Activated T-cell treated with anti-CD3 and anti-CD28 coated beads, Interleukin-2, amount 50 U/mL, for 24 hours (primary cell): ENCODE data around the gene MTFMT.

ENCODE experiments used
- DNase-seq: peaks from one replicate; pipeline ENCODE4 v3.0.0-alpha.2; 2020
- H3K27ac Mint-ChIP-seq: 2 replicates; pipeline ENCODE4 v1.8.0; 2020; ENCODE audit warnings: mild to moderate bottlenecking, mixed read lengths
- H3K27me3 Mint-ChIP-seq: 2 replicates; pipeline ENCODE4 v1.8.0; 2020; ENCODE audit warnings: mixed read lengths
- H3K36me3 Mint-ChIP-seq: 2 replicates; pipeline ENCODE4 v1.8.0; 2020; ENCODE audit warnings: low read depth, mixed read lengths
- H3K4me1 Mint-ChIP-seq: 2 replicates; pipeline ENCODE4 v1.8.0; 2020; ENCODE audit warnings: low read depth, mixed read lengths
- H3K4me3 Mint-ChIP-seq: 2 replicates; pipeline ENCODE4 v1.8.0; 2020; ENCODE audit warnings: mild to moderate bottlenecking, moderate library complexity, mixed read lengths
- H3K9me3 Mint-ChIP-seq: 2 replicates; pipeline ENCODE4 v1.8.0; 2020; ENCODE audit warnings: mixed read lengths

The MTFMT gene

DNA sequence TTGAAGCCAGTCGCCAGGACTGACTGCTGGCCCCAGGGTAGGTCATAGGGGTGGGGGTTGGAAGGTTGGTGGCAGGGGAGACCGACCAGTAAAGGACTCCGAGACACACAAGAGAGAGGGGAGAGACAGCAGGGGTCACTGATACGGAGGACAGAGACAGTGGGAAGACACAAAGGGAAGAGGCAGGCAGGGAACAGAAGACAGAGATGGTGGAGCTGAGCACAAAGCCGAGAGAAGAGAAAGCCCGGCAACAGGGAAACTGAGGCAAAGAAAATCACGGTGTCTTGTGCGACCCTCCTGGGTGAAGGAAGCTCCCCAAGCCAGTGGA is 37.8 kb upstream of the MTFMT start:
- DNase-seq, result no peak
- Mint-ChIP-seq H3K27ac (no peak overlapping the region), H3K36me3 (no peaks in the 10 kb centered on the region), H3K27me3 (peaks cover 48% of the 10 kb centered on the region), H3K9me3 (no peaks in the 10 kb centered on the region), H3K4me3 (no peak overlapping the region), H3K4me1 (peaks cover 6% of the 10 kb centered on the region)

GRCh38 chr15:65066635-65067316 is 37.3 kb upstream of the MTFMT start:
- no peak for DNase-seq
- peaks cover 6% of the 10 kb centered on the region for H3K4me1 Mint-ChIP-seq
- H3K4me3 Mint-ChIP-seq, result no peak overlapping the region
- H3K9me3 Mint-ChIP-seq, result no peaks in the 10 kb centered on the region
- H3K27ac Mint-ChIP-seq, result no peak overlapping the region
- no peaks in the 10 kb centered on the region for H3K36me3 Mint-ChIP-seq
- H3K27me3 Mint-ChIP-seq, result peaks cover 48% of the 10 kb centered on the region

- Mint-ChIP-seq H3K27me3 (peaks cover 48% of the 10 kb centered on the region), H3K4me3 (no peak overlapping the region), H3K27ac (no peak overlapping the region), H3K4me1 (peaks cover 6% of the 10 kb centered on the region), H3K36me3 (no peaks in the 10 kb centered on the region), H3K9me3 (no peaks in the 10 kb centered on the region)
- no peak for DNase-seq
Observed at GRCh38 chr15:65066001-65066634, 36.7 kb upstream of the MTFMT start.

DNA sequence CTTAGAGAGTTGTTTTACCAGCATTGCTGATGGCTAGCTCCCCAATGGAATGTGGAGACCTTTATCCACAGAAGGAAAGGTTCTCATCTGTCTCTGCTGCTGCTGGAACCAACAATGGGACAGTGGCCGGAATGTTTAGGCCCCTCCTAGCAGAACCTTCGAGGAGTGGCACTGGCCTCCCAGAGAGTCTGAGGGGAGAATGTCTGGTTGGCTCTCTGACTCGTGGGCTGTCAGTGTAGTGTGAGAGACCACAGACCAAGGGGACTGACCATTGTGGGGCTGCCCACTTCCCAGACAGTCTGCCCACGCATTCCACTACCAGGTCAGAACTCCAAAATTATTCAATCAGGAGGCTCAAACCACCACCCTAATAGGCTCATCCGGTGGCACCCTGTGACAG is 33.3 kb upstream of the MTFMT start:
- peaks cover 4% of the 10 kb centered on the region for H3K4me1 Mint-ChIP-seq
- no peak for DNase-seq
- H3K36me3 Mint-ChIP-seq, result no peaks in the 10 kb centered on the region
- H3K9me3 Mint-ChIP-seq, result no peaks in the 10 kb centered on the region
- peaks cover 27% of the 10 kb centered on the region for H3K27me3 Mint-ChIP-seq
- no peak overlapping the region for H3K4me3 Mint-ChIP-seq
- no peak overlapping the region for H3K27ac Mint-ChIP-seq

GRCh38 chr15:65062061-65062460 is 32.6 kb upstream of the MTFMT start:
- H3K27me3 Mint-ChIP-seq, result peaks cover 22% of the 10 kb centered on the region
- H3K4me3 Mint-ChIP-seq, result no peak overlapping the region
- H3K36me3 Mint-ChIP-seq, result no peaks in the 10 kb centered on the region
- no peaks in the 10 kb centered on the region for H3K9me3 Mint-ChIP-seq
- H3K4me1 Mint-ChIP-seq, result no peaks in the 10 kb centered on the region
- no peak for DNase-seq
- no peak overlapping the region for H3K27ac Mint-ChIP-seq

- Mint-ChIP-seq H3K4me3 (no peak overlapping the region), H3K4me1 (no peaks in the 10 kb centered on the region), H3K9me3 (no peaks in the 10 kb centered on the region), H3K36me3 (no peaks in the 10 kb centered on the region), H3K27ac (no peak overlapping the region), H3K27me3 (peaks cover 10% of the 10 kb centered on the region)
- no peak for DNase-seq
Observed at GRCh38 chr15:65060641-65061397, 31.4 kb upstream of the MTFMT start.

GRCh38 chr15:65059931-65060596 is 30.6 kb upstream of the MTFMT start:
- Mint-ChIP-seq H3K27ac (no peak overlapping the region), H3K27me3 (peaks cover 3% of the 10 kb centered on the region), H3K9me3 (no peaks in the 10 kb centered on the region), H3K36me3 (no peaks in the 10 kb centered on the region), H3K4me3 (no peak overlapping the region), H3K4me1 (no peaks in the 10 kb centered on the region)
- DNase-seq, result no peak

GRCh38 chr15:65059369-65059750 is 29.9 kb upstream of the MTFMT start:
- no peak for DNase-seq
- Mint-ChIP-seq H3K27ac (no peak overlapping the region), H3K27me3 (no peaks in the 10 kb centered on the region), H3K36me3 (no peaks in the 10 kb centered on the region), H3K9me3 (no peaks in the 10 kb centered on the region), H3K4me1 (no peaks in the 10 kb centered on the region), H3K4me3 (no peak overlapping the region)

- Mint-ChIP-seq H3K4me3 (no peak overlapping the region), H3K27me3 (no peaks in the 10 kb centered on the region), H3K4me1 (no peaks in the 10 kb centered on the region), H3K27ac (no peak overlapping the region), H3K36me3 (no peaks in the 10 kb centered on the region), H3K9me3 (no peaks in the 10 kb centered on the region)
- no peak for DNase-seq
Observed at GRCh38 chr15:65058394-65059368, 29.2 kb upstream of the MTFMT start.

DNA sequence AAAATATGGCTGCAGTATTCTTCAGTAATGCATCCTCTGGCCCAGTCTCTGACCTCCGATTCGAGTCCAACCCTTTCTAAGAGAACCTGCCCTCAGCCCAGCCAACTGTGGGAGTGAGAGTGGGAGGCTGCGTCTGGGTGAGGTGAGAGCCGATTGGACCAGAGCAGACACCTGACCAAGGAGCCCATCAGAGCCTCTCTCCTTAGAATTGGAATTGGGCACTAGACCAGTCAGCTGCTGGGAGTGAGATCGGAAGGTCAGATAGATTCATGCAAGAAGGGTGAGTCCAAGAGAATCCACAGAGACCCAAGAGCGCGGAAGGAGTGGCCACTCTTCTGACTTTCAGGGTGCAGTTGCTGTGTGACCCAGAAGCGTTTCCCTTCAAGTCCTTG is 28.1 kb upstream of the MTFMT start:
- Mint-ChIP-seq H3K9me3 (no peaks in the 10 kb centered on the region), H3K36me3 (no peaks in the 10 kb centered on the region), H3K27me3 (no peaks in the 10 kb centered on the region), H3K27ac (no peak overlapping the region), H3K4me3 (no peak overlapping the region), H3K4me1 (no peaks in the 10 kb centered on the region)
- DNase-seq, result no peak

- Mint-ChIP-seq H3K27ac (no peak overlapping the region), H3K27me3 (no peaks in the 10 kb centered on the region), H3K9me3 (no peaks in the 10 kb centered on the region), H3K4me3 (no peak overlapping the region), H3K4me1 (no peaks in the 10 kb centered on the region), H3K36me3 (no peaks in the 10 kb centered on the region)
- DNase-seq, result no peak
Observed at GRCh38 chr15:65056868-65057548, 27.6 kb upstream of the MTFMT start.

GRCh38 chr15:65056106-65056505 is 26.7 kb upstream of the MTFMT start:
- Mint-ChIP-seq H3K27ac (no peak overlapping the region), H3K4me3 (no peak overlapping the region), H3K36me3 (no peaks in the 10 kb centered on the region), H3K4me1 (no peaks in the 10 kb centered on the region), H3K27me3 (no peaks in the 10 kb centered on the region), H3K9me3 (no peaks in the 10 kb centered on the region)
- DNase-seq, result no peak

GRCh38 chr15:65055201-65055870 is 25.9 kb upstream of the MTFMT start:
- Mint-ChIP-seq H3K36me3 (no peaks in the 10 kb centered on the region), H3K27me3 (no peaks in the 10 kb centered on the region), H3K27ac (no peak overlapping the region), H3K4me1 (peaks cover 2% of the 10 kb centered on the region), H3K4me3 (no peak overlapping the region), H3K9me3 (no peaks in the 10 kb centered on the region)
- DNase-seq, result no peak
